WTC11 (cell line): ENCODE data around the gene TOM1L2.

ENCODE experiments used
- CREB1 ChIP-seq: sonication (generic); formaldehyde crosslinking; IDR thresholded peaks from 2 replicates; pipeline ENCODE4 v1.8.0; 2023; ENCODE audit warnings: mild to moderate bottlenecking, missing genetic modification reagents
- TEAD4 ChIP-seq: sonication (generic); formaldehyde crosslinking; IDR thresholded peaks from 2 replicates; pipeline ENCODE4 v1.8.0; 2022; ENCODE audit warnings: mild to moderate bottlenecking, missing genetic modification reagents
- TF ChIP-seq, protein P1 (sequence below): fragments of 200-600 bp; IDR thresholded peaks from 2 replicates; pipeline ENCODE4 v1.8.0; 2022; ENCODE audit warnings: antibody characterized with exemption
- TF ChIP-seq, protein P2 (sequence below): sonication (generic); formaldehyde crosslinking; IDR thresholded peaks from 2 replicates; pipeline ENCODE4 v1.8.1; 2023; ENCODE audit warnings: mild to moderate bottlenecking, missing genetic modification reagents, borderline replicate concordance

DNA sequence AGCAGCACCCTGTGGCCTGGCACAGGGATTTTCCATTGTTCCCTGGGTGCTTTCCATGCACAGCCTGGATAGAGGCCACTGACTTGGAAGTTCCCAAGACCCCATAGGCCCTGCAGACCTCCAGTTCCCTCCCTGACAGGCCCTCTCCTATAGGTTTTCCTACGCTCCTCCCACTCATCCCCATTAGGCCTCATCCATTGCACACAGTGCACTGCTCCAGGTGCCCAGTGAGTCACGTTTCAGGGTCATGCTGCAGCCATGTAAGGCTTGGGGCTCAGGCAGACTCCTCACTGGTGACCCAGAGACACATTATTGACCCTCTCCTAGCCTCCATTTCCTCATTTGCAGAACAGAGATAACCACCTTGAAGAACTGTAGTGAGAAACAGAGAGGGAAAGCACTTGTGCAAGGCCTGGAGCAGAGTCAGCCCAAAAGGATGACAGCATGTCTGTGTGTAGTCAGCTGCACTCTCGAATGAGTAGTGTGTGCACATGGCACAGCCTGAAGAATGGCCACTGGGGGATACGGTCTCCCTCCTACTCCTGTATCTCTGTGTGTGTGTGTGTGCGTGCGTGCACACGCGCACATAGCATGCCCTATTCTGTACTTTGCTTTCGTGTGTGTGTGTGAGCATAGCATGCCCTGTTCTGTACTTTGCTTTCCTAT, 27.3 kb upstream of the TOM1L2 start:
- TF ChIP-seq TEAD4 (CRISPR knock-in tag) (no peak), CREB1 (CRISPR knock-in tag) (no peak)
- TF ChIP-seq, protein P1, sequence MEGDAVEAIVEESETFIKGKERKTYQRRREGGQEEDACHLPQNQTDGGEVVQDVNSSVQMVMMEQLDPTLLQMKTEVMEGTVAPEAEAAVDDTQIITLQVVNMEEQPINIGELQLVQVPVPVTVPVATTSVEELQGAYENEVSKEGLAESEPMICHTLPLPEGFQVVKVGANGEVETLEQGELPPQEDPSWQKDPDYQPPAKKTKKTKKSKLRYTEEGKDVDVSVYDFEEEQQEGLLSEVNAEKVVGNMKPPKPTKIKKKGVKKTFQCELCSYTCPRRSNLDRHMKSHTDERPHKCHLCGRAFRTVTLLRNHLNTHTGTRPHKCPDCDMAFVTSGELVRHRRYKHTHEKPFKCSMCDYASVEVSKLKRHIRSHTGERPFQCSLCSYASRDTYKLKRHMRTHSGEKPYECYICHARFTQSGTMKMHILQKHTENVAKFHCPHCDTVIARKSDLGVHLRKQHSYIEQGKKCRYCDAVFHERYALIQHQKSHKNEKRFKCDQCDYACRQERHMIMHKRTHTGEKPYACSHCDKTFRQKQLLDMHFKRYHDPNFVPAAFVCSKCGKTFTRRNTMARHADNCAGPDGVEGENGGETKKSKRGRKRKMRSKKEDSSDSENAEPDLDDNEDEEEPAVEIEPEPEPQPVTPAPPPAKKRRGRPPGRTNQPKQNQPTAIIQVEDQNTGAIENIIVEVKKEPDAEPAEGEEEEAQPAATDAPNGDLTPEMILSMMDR, result no peak
- TF ChIP-seq, protein P2, sequence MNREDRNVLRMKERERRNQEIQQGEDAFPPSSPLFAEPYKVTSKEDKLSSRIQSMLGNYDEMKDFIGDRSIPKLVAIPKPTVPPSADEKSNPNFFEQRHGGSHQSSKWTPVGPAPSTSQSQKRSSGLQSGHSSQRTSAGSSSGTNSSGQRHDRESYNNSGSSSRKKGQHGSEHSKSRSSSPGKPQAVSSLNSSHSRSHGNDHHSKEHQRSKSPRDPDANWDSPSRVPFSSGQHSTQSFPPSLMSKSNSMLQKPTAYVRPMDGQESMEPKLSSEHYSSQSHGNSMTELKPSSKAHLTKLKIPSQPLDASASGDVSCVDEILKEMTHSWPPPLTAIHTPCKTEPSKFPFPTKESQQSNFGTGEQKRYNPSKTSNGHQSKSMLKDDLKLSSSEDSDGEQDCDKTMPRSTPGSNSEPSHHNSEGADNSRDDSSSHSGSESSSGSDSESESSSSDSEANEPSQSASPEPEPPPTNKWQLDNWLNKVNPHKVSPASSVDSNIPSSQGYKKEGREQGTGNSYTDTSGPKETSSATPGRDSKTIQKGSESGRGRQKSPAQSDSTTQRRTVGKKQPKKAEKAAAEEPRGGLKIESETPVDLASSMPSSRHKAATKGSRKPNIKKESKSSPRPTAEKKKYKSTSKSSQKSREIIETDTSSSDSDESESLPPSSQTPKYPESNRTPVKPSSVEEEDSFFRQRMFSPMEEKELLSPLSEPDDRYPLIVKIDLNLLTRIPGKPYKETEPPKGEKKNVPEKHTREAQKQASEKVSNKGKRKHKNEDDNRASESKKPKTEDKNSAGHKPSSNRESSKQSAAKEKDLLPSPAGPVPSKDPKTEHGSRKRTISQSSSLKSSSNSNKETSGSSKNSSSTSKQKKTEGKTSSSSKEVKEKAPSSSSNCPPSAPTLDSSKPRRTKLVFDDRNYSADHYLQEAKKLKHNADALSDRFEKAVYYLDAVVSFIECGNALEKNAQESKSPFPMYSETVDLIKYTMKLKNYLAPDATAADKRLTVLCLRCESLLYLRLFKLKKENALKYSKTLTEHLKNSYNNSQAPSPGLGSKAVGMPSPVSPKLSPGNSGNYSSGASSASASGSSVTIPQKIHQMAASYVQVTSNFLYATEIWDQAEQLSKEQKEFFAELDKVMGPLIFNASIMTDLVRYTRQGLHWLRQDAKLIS (CRISPR knock-in tag), result no peak
